ENCODE measurements around the gene ARHGAP26. TPM values are rescaled to one million over a fixed set of nuclear protein-coding genes. Genes with fewer than 3 reads are reported as not detected.
A peak's percentile ranks its signal among the peaks of the same experiment; 100 is the strongest.

ARHGAP26 gene
- total RNA-seq, 1 donor from 2014 or later, result 7.1 TPM

DNA sequence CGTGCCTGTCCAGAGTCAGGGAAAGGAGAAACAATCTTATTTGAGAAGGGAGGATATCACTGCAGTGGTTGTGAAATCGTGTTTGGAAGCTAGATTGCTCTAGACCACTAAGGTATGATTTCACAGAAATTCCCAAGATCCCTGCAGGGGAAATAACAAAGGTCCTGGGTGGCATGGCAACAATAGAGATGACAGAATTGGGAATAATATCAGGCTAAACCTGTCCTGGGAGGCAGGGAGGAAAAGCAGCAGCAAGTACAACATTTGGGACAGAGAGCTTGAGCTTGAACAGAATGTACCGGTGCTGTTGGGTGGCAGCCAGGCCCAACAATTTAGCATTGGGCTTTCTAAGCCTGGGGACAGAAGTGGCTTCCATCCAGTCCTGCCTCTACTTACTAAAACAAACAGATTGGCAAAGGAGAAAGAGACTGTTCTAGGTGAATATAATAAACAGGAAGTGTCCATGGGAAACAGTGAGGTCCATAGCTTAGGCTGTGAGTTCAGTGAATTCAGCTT lies 17.0 kb upstream of the ARHGAP26 start:
- no peak for ATAC-seq

GRCh38 chr5:142754031-142754430 lies 16.1 kb upstream of the ARHGAP26 start:
- ATAC-seq, result no peak

DNA sequence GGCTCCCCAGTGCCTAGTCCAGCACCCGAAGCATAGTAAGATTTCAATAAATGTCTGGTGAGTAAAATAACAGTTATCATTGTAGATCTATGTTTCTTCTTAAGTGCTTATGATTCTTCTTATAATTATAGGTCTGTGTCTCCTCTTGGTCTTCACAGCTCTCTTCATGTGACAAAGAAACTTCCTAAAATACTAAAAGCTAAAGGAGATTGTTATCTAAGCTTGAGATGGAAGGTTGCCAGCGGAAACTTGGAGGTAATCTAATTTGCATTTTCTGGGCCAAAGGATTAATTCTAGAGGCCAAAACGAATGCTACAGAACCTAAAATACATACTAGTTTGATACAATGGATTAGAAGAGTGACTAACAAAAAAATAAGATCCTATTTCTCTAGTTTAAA lies 13.6 kb upstream of the ARHGAP26 start:
- ATAC-seq, result no peak

DNA sequence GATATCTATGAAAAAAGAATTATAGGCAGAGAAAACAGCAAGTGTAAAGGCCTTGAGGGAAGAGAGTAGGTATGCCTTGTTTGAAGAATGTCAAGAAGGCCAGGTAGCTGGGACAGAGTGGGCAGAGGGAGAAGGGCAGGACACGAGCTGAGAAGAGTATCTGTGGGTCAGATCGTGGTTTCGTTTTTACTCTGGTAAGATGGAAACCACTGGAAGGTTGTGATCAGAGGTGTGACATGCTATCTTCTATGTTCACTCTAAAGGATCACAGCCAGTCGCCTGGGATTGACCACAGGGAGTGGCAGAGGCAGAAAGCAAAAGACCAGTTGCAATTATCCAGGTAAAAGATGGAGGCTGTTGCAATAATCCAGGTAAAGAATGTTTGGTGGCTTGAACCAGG lies 12.6 kb upstream of the ARHGAP26 start:
- ATAC-seq, result no peak

DNA sequence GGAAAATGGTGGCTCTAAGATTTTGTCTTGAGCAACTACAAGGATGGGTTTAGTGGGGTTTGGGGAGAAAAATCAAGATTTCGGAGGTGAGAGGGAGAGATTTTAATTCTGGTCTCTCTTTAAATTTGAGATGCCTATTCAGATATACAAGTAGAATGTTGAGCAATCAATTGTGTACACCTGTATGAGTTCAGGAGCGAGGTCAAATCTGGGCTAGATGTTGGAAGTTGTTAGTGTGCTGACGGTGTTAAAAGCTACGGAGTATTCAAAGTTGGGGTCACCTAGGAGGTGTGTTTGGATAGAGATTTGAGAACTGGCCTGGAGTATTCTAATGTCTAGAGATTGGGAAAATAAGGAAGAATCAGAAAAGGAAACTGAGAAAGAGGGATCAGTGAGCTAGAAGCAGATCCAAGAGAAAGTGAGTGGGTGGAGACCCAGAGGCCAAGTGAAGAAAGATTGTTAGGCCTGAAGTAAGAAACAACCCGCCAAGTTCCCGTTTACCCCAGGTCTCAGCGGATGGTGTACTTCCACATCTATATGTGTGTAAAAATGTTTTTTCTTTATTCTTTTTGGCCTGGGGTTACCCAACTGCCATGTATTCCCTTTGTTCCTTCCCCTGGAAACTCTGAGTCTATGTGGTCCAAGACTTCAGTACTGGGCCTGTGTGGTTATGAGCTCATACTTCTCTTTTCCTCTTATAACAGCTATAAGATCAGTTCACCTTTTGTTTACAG lies 11.9 kb upstream of the ARHGAP26 start:
- ATAC-seq, result no peak

- no peak for ATAC-seq
Measured at GRCh38 chr5:142758796-142759145, 11.4 kb upstream of the ARHGAP26 start.

DNA sequence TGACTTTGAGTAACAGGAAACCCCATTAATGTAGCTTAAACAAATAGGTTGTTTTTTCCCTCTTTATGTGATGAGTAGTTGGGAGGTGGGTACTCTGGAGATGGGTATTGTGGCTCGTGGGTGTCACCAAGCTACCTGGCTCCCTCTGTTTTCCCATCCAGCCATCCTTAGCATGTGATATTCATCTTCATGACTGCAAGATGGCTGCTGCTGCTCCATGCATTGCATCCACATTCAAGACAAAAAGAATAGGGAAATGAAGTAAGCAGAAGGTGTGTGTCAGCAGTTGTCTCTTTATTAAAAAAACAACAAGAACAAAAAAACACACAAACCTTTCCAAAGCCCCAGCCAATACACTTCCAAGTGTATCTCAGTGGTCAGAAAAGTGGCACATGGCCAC lies 6.5 kb upstream of the ARHGAP26 start:
- ATAC-seq, result no peak

DNA sequence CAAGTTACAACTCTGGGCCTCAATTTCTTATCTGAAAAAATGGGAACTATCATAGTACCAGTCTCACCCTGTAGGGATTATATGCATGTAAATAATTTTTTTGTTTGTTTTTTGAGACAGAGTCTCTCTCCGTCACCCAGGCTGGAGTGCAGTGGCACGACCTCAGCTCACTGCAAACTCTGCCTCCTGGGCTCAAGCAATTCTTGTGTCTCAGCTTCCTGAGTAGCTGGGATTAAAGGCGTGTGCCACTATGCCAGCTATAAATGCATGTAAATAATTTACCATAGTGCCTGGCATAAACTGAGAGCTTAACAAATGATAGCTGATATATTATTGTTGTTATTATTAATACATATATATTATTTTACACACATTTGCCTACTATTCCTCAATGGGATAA lies 3.0 kb upstream of the ARHGAP26 start:
- no peak for ATAC-seq

GRCh38 chr5:142767911-142768310 lies 2.3 kb upstream of the ARHGAP26 start:
- ATAC-seq, result no peak

GRCh38 chr5:142769251-142769792 lies 855 bp upstream of the ARHGAP26 start:
- no peak for ATAC-seq

DNA sequence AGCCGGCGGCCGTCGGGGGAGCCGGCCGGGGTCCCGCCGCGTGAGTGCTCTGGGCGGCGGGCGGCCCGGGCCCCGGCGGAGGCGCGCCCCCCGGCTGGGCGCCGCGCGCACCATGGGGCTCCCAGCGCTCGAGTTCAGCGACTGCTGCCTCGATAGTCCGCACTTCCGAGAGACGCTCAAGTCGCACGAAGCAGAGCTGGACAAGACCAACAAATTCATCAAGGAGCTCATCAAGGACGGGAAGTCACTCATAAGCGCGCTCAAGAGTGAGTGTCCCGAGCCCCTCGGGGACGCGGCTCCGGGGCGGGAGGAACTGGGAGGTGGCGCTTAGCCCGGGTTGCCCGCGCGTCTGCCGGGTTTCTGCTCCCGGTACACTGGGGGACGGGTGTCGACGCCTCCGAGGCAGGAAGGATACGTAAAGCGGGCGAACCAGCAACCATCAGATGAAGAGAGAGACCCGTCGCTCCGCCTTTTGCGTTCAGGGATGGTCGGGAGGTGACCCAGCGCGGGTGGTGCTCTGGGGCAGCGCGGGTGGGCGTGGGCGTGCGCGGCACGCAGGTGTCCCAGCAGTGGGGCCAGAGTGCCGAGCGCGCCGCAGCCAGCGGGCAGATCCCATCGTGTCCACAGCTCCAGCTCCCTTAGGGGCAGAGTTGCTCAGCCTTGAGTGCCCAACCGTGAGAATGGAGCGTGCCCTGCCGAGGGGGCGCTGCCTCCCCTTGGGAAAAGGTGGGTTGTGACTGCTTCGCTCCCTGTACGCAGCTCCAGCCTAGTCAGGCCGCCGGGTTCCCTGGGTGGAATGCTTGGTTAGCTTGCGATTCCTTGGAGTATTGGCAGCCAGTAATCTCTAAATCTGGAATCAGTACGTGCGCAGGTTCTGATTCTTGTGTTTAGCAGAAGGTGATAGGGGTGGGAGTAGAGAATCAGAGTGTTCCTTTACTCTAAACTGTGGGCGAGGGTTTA lies 753 bp downstream of the ARHGAP26 start:
- ATAC-seq, result peak; percentile 22

DNA sequence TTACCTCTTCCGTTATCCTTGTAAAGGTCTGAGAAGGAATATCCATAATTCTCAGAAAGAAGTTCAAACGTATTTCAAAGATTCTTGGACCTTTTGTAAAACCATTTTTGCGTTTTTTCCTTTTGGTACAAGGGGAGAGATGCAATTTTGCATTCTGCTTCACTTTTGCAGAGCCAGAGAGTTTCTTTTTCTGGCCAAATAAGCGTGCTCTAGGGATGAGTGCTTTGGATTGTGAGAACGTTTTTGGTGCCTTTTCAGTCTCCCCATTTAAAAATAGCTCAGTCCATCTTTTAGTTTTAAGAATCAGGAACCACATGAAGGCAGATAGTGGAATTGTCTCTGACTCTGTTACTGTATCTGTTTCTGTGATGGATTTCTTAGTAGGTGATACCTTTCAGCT lies 1.5 kb downstream of the ARHGAP26 start:
- no peak for ATAC-seq

DNA sequence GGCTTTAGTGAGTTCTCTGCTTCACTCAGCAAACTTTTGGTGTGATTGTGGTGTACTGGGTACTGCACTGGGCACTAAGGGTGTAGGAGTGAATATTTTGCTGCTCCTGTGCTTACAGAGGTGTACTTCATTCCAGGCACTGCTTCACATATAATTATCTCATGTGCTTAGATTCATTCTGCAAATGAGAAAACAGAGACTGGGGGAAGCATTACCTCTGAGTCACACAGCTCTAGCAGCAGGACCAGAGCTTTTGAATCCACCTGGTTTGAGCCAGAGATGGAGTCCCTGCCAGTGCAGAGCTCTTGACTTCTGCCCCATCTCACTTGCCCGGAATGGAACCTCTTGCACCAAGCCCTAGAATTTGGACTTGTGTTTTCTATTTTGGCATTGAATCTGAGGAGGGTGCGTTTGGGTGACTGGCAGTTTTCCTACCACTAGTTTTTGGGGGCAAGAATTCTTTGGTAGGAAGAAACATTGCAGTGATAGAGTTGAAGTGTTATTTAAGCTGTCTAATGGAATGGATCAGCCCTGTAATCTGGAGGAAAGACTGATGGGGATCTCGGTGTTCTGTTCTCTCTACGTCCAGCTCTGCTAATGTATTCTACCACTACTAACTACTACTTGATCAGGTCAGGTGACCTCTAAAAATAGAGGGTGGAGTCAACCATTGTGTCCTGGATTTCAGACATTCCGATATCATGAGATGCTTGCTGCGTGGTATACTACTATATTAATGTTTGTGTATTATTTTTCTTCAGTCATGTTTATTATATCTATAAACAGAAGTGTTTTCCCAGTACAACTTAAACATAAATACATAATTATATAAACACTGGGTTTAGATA lies 2.5 kb downstream of the ARHGAP26 start:
- ATAC-seq, result no peak

DNA sequence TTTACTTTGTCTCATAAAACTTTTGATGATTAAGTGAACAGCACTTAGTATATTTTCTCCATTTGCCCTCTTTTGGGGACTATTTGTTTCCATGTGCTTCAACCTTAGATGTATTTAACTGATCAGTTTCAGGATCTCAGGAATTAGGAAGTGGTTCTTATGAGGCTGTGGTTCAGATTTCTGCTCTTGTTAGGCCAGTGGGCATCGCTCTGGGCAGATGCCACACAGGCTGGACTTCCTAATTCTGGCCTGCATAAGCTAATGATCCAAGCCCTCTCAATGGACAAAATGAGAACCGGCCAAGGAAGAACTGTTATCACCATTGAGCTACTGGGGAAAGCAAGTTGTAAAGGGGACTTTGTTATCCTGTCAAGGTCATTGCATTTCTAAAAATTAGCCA lies 6.9 kb downstream of the ARHGAP26 start:
- no peak for ATAC-seq

GRCh38 chr5:142777850-142778249 lies 7.7 kb downstream of the ARHGAP26 start:
- no peak for ATAC-seq

DNA sequence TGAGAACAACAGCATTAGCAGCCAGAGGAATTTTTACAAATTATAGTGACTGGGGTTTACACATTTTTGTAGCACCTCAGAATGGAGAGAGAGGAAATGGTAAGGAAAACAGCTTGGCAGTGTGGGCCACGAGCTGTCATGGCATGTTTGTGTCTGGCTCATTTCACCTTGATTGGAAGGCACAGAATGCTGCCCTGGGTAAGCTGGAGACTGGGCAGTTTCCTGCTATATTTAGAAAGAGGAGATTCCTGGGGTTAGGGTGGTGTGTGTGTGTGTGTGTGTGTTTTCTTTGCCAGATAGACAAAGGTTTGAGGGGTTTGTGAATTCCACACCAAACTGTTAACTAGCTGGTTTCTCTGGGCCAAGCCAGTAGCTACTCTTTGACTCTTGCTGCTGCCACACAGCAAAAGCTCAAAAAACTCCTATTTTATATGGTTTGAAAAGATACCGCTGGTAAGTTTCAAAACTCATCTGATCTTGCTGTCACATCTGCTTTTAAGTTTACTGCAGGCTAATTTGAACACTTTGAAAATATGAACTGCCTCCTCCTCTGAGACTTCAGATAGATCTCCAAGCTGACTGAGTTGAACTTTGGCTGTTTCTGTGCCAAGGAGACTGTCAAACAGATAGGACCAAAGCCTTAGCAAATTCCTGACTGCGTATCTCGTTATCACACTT lies 9.1 kb downstream of the ARHGAP26 start:
- no peak for ATAC-seq

GRCh38 chr5:142780871-142781270 lies 10.7 kb downstream of the ARHGAP26 start:
- ATAC-seq, result no peak

DNA sequence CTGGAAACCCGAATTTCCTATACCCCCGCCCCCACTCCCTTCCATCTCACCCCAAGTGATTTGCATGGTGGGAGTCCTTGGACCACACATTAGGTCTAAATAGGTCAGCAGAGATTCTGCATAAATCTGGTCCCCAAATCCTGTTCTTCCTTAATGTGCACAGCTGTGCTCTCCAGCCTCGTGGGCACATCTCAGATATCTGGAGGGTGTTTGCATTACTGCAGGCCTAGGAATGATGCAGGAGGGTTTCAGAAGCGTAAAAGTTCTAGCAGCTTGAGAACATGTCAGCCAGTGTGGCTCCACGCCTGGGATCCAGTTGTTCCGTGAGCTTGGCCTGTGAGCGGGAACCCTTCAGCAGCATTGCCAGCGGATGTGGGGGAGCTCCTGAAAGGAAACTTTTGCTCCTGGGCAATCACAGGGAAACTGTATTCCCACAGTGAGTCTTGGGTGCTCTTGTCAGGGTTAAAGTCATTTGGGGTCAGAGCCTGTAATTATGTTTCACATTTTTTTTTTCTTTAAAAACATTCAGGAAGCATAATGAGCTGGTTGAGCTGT lies 12.9 kb downstream of the ARHGAP26 start:
- no peak for ATAC-seq

GRCh38 chr5:142783601-142784341 lies 13.6 kb downstream of the ARHGAP26 start:
- no peak for ATAC-seq

DNA sequence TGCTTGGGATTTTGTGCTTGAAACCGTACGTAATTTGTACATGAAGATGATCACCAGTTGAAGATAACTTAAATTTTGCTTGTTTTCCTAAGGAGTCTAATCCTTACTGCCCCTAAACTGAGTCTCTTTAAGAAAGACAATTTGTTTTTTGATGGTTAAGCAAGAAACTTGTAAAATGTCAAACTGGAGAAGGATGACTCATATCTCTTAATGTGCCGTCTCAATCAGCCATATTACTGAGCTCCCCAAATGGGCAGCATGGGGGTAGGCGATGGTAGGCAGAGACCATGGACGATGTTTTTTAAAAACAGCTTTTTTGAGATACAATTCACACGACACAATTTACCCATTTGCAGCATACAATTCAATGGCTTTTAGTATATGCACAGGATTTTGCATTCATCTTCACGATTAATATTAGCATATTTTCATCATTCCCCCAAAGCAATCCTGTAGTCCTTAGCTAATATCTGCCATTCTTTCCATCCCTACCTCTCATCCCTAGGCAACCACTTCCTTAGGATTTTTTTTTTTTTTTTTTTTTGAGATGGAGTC lies 14.3 kb downstream of the ARHGAP26 start:
- no peak for ATAC-seq

Data from esophagus mucosa (tissue), 1 donor.